Gastrocnemius medialis (tissue), 4 donors: ENCODE measurements around the gene C12orf56.

Source experiments
- POLR2A ChIP-seq, 2 donors: fragments of 450-650 bp; IDR thresholded peaks; one replicate each; pipeline ENCODE4 v1.6.1; 2017; ENCODE audit warnings: antibody characterized with exemption in 2 of 2, mild to moderate bottlenecking in 2 of 2, moderate library complexity in 2 of 2
- TF ChIP-seq, protein P1 (sequence below), 5 experiments: fragments of 450-650 bp in 3 of 5; fragments of 200-600 bp in 2 of 5; sonication (generic) in 2 of 5; IDR thresholded peaks in 4 of 5; conservative IDR thresholded peaks in 1 of 5; 1 replicate in 4 of 5; 2 replicates in 1 of 5; pipeline ENCODE4 v1.5.1; 2016 to 2019; ENCODE audit warnings: antibody characterized with exemption in 5 of 5, mild to moderate bottlenecking in 3 of 5, moderate library complexity in 3 of 5

GRCh38 chr12:64433915-64434314, 43.4 kb upstream of the C12orf56 start:
- no peak for TF ChIP-seq POLR2A (IDR thresholded peaks at IDR 0.05)
- TF ChIP-seq, protein P1, sequence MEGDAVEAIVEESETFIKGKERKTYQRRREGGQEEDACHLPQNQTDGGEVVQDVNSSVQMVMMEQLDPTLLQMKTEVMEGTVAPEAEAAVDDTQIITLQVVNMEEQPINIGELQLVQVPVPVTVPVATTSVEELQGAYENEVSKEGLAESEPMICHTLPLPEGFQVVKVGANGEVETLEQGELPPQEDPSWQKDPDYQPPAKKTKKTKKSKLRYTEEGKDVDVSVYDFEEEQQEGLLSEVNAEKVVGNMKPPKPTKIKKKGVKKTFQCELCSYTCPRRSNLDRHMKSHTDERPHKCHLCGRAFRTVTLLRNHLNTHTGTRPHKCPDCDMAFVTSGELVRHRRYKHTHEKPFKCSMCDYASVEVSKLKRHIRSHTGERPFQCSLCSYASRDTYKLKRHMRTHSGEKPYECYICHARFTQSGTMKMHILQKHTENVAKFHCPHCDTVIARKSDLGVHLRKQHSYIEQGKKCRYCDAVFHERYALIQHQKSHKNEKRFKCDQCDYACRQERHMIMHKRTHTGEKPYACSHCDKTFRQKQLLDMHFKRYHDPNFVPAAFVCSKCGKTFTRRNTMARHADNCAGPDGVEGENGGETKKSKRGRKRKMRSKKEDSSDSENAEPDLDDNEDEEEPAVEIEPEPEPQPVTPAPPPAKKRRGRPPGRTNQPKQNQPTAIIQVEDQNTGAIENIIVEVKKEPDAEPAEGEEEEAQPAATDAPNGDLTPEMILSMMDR (IDR thresholded peaks at IDR 0.05 in 4 of 5, conservative IDR thresholded peaks at IDR 0.05 in 1 of 5), result no peak
